Measurements from ENCODE around the gene SLC30A9. TPM values are rescaled to one million over a fixed set of nuclear protein-coding genes. Genes with fewer than 3 reads are reported as not detected.
A peak's percentile ranks its signal among the peaks of the same experiment; 100 is the strongest.

SLC30A9 gene
- 56.2 and 60.5 TPM in 2 replicates for total RNA-seq (2013; cell fraction: nucleolus; rRNA removed)
- 39.3 and 45.3 TPM in 2 replicates for total RNA-seq (2014; rRNA removed)
- 57.5 and 60.2 TPM in 2 replicates for total RNA-seq (2014; rRNA removed; fragmentation: Illumina TruSeq; extraction: Trizol)
- 45.6 and 48.2 TPM in 2 replicates for total RNA-seq (2021)
- 8.2 TPM for polyA plus RNA-seq (2011; ENCODE audit: low read depth)
- polyA plus RNA-seq (2011; rRNA removed), result 51.3 and 77.2 TPM in 2 replicates
- polyA plus RNA-seq (2011; cell fraction: cytosol; rRNA removed), result 20.1 and 21.5 TPM in 2 replicates
- 19.8 and 20.0 TPM in 2 replicates for polyA plus RNA-seq (2011; cell fraction: nucleus; rRNA removed)
- 16.8 and 23.2 TPM in 2 replicates for polyA plus RNA-seq (2012)
- 47.6 and 62.0 TPM in 2 replicates for polyA plus RNA-seq (2014; fragmentation: Illumina TruSeq; extraction: Trizol)
- 10 to 100 TPM; 12.1 to 15.4 TPM for polyA plus RNA-seq (2014; fragmentation: Nextera tagmentation; extraction: Ambion mirVana)
- polyA plus RNA-seq (2014; rRNA removed), result 35.6 and 38.7 TPM in 2 replicates
- 10 to 100 TPM; 72.5 to 75.9 TPM for polyA plus RNA-seq (2016; fragmentation: Nextera tagmentation; extraction: Ambion mirVana)
- polyA minus RNA-seq (2011; rRNA and poly(A)+ RNA removed), result 33.2 and 53.1 TPM in 2 replicates
- polyA minus RNA-seq (2011; cell fraction: cytosol; rRNA and poly(A)+ RNA removed), result 16.2 and 20.5 TPM in 2 replicates
- polyA minus RNA-seq (2011; cell fraction: nucleus; rRNA and poly(A)+ RNA removed), result 32.5 and 50.9 TPM in 2 replicates
- Bru-seq, nascent RNA, result percentile 76 among the genes with signal in this experiment
- BruChase-seq, experiment 1, labeled RNA remaining after a 6-hour chase, result percentile 71 among the genes with signal in this experiment
- BruChase-seq, experiment 2, labeled RNA remaining after a 2-hour chase, result percentile 72 among the genes with signal in this experiment
- long read RNA-seq, experiment 1, full-length matches to known transcripts, result 9 of 19 reads
- long read RNA-seq, experiment 1, partial matches to known transcripts, result 7 of 19 reads
- long read RNA-seq, experiment 1, other reads (novel, unspliced or antisense), result 3 of 19 reads
- long read RNA-seq, experiment 2, full-length matches to known transcripts, result 26 of 153 reads
- long read RNA-seq, experiment 2, partial matches to known transcripts, result 91 of 153 reads
- long read RNA-seq, experiment 2, other reads (novel, unspliced or antisense), result 36 of 153 reads

DNA sequence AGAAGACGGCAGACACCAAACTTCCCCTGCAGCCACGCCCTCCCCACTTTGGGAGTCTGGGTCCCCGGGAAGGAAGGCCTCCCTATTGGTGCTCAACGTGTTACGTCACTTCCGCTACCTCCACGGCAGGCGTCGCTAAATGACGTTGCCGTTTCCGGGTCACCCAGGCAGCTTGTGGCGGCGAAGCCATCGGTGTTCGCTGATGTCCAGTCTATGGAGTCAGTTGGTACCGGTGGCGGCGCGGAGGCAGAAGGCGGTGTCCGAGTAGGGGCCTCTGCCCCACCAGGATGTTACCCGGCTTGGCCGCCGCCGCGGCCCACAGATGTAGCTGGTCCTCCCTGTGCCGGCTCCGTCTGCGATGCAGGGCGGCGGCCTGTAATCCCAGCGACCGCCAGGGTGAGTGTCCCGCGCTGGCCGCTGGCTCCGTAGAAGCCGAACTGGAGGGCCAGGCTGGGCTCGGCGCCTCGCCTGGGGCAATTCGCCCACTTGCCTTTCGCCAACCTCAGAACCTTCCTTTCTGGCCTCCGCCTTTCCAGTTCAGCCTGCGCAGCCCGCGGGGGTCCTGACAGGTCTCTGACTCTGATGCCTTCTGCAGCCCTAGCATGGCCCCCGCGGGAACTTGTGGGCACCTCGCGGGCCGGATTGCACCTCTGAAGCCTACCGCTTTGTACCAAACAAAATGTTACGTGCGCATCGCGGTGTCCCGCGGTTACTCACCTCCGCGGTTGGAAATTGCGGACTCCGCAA is at the start of gene SLC30A9:
Gene SLC30A9, plus strand, starts transcription at position 166 of the 747 bp plus-strand sequence. Its CDS starts 122 bp downstream, at position 288.
- POLR2A ChIA-PET, result interaction anchor here (0.6 to 2.1 kb wide), 4 partner anchors 15 to 1764 kb away, joined by 3 to 8 read pairs (median 4); no protein-coding TSS in a partner anchor
- intact Hi-C loops (cut with micrococcal nuclease; ENCODE audit: unreplicated experiment), result loop anchor here (5.0 kb wide), 2 partner anchors 53 to 292 kb away; partner anchors contain the start of gene TMEM33
- H3K4me2 ChIP-seq (ENCODE audit: control insufficient read depth, insufficient read depth), result peak within 1 kb of the TSS; percentile 94
- peak within 1 kb of the TSS; percentile 84 for H3K9ac ChIP-seq (ENCODE audit: control insufficient read depth, insufficient read depth, low read length)
- H3K4me1 ChIP-seq (ENCODE audit: control insufficient read depth, insufficient read depth, low read length), result no peaks in the 10 kb centered on the region; the same call in 1 of the 2 replicates
- no peaks in the 10 kb centered on the region for H3K9me3 ChIP-seq (replicated peaks; ENCODE audit: control insufficient read depth, insufficient read depth, low read length)
- under 1% methylated on average over 63 of the region's 64 CpGs for WGBS (ENCODE audit: insufficient coverage, insufficient replicate concordance, low lambda C conversion rate, missing lambda C conversion rate)
- CTCF ChIA-PET, result interaction anchor here (0.6 to 1.7 kb wide), 5 partner anchors 12 to 81 kb away, joined by 3 to 5 read pairs (median 3); no protein-coding TSS in a partner anchor
- DNase-seq (ENCODE audit: low read depth, low spot score) (peak; percentile 82), FAIRE-seq (peak; percentile 98), ATAC-seq (peak; percentile 95)
- in situ Hi-C loops (cut with MboI), result no loop called here
- TSS peak; percentile 86 for BruUV-seq (replicated peaks)
- H3K79me2 ChIP-seq (ENCODE audit: control insufficient read depth, insufficient read depth, low read length), result peaks cover 32% of the 10 kb centered on the region
- SMC1A ChIA-PET (ENCODE audit: uncharacterized antibody, unreplicated experiment), result interaction anchor here (0.8 to 1.0 kb wide), 4 partner anchors 11 to 120 kb away, joined by 3 read pairs; no protein-coding TSS in a partner anchor
- H3K36me3 ChIP-seq (ENCODE audit: control insufficient read depth in 2 of 2, insufficient read depth in 2 of 2, low read length in 1 of 2), result no peaks in the 10 kb centered on the region
- H3K27ac ChIP-seq (ENCODE audit: control insufficient read depth, insufficient read depth), result peak within 1 kb of the TSS; percentile 74
- H3K4me3 ChIP-seq, result peak within 1 kb of the TSS; percentile 82
- H2AFZ ChIP-seq (ENCODE audit: control insufficient read depth, low read depth, low read length), result peak within 1 kb of the TSS; percentile 97
- H4K20me1 ChIP-seq (ENCODE audit: control insufficient read depth, insufficient read depth), result no peaks in the 10 kb centered on the region
- RAD21 ChIA-PET (ENCODE audit: unreplicated experiment), result interaction anchor here (0.5 to 1.0 kb wide), 4 partner anchors 14 to 1444 kb away, joined by 3 read pairs; no protein-coding TSS in a partner anchor
- H3K27me3 ChIP-seq (replicated peaks in 1 of 2; ENCODE audit: control insufficient read depth in 2 of 2, insufficient read depth in 2 of 2, low read length in 1 of 2), result no peaks in the 10 kb centered on the region
- peak; percentile 72 for TF ChIP-seq SMARCA5 (IDR thresholded peaks at IDR 0.05)
- TF ChIP-seq DPF2 (IDR thresholded peaks at IDR 0.05), result 0 out of 2 replicates have a peak, but pooled peaks have one; percentile 69
- TF ChIP-seq RFX5 (IDR thresholded peaks at IDR 0.05; ENCODE audit: low read depth, low read length), result peak; percentile 67; the same call in 1 of the 2 replicates
- peak; percentile 56; the same call in 1 of the 2 replicates for TF ChIP-seq PAX5 (IDR thresholded peaks at IDR 0.05; ENCODE audit: borderline replicate concordance, low read depth, low read length)
- peak; percentile 92 for TF ChIP-seq NR2C1 (IDR thresholded peaks at IDR 0.05)
- TF ChIP-seq NR2F1 (conservative IDR thresholded peaks at IDR 0.05), result peak; percentile 84
- TF ChIP-seq, protein P1, sequence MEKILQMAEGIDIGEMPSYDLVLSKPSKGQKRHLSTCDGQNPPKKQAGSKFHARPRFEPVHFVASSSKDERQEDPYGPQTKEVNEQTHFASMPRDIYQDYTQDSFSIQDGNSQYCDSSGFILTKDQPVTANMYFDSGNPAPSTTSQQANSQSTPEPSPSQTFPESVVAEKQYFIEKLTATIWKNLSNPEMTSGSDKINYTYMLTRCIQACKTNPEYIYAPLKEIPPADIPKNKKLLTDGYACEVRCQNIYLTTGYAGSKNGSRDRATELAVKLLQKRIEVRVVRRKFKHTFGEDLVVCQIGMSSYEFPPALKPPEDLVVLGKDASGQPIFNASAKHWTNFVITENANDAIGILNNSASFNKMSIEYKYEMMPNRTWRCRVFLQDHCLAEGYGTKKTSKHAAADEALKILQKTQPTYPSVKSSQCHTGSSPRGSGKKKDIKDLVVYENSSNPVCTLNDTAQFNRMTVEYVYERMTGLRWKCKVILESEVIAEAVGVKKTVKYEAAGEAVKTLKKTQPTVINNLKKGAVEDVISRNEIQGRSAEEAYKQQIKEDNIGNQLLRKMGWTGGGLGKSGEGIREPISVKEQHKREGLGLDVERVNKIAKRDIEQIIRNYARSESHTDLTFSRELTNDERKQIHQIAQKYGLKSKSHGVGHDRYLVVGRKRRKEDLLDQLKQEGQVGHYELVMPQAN (conservative IDR thresholded peaks at IDR 0.05), result peak; percentile 86
- TF ChIP-seq, protein P2, sequence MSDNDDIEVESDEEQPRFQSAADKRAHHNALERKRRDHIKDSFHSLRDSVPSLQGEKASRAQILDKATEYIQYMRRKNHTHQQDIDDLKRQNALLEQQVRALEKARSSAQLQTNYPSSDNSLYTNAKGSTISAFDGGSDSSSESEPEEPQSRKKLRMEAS (IDR thresholded peaks at IDR 0.05; ENCODE audit: low read depth, low read length), result peak; percentile 19; the same call in 1 of the 2 replicates
- peak; percentile 68 for TF ChIP-seq RELA (IDR thresholded peaks at IDR 0.05; ENCODE audit: borderline replicate concordance, partially characterized antibody)
- no peak for TF ChIP-seq CBX5 (IDR thresholded peaks at IDR 0.05; ENCODE audit: low read depth)
- no peak for TF ChIP-seq BCL11A (IDR thresholded peaks at IDR 0.05; ENCODE audit: low read depth, low read length)
- TF ChIP-seq PML (IDR thresholded peaks at IDR 0.05; ENCODE audit: low read length), result peak; percentile 73; the same call in 1 of the 2 replicates
- peak; percentile 85; the same call in 1 of the 2 replicates for TF ChIP-seq RB1 (IDR thresholded peaks at IDR 0.05; ENCODE audit: borderline replicate concordance)
- peak; percentile 98 for TF ChIP-seq CREB1 (IDR thresholded peaks at IDR 0.05; ENCODE audit: low read depth)
- TF ChIP-seq YY1 (IDR thresholded peaks at IDR 0.05; ENCODE audit: low read depth, low read length), result peak; percentile 75
- TF ChIP-seq LARP7 (IDR thresholded peaks at IDR 0.05), result peak; percentile 73
